DND-41 (cell line): ENCODE data around the gene TMEM63C.

Experiments
- ATAC-seq: fragments of 200-7000 bp; cut with Tn5 transposase; 3 replicates; pipeline ENCODE4 v1.9.1; 2021; ENCODE audit warnings: low read depth; ENCODE audit not compliant: insufficient read depth
- DNase-seq: peaks from one replicate; pipeline ENCODE4 v3.0.0-alpha.2; 2020
- H2AFZ ChIP-seq: 2 replicates; pipeline ENCODE4 v1.6.0; 2012; ENCODE audit warnings: low read depth, low read length
- H3K27ac ChIP-seq: 2 replicates; pipeline ENCODE4 v1.5.1; 2012; ENCODE audit warnings: low read length, inconsistent platforms
- H3K27me3 ChIP-seq: fragments of 200-600 bp; sonication (generic); 2 replicates; pipeline ENCODE4 v1.6.0; 2012; ENCODE audit warnings: low read length, mild to moderate bottlenecking, inconsistent platforms; ENCODE audit not compliant: insufficient read depth, poor library complexity
- H3K36me3 ChIP-seq: 2 replicates; pipeline ENCODE4 v1.5.1; 2012; ENCODE audit warnings: low read length, inconsistent platforms; ENCODE audit not compliant: insufficient read depth
- H3K4me1 ChIP-seq: 2 replicates; pipeline ENCODE4 v1.5.1; 2012; ENCODE audit warnings: mild to moderate bottlenecking, low read length; ENCODE audit not compliant: insufficient read depth
- H3K4me2 ChIP-seq: 2 replicates; pipeline ENCODE4 v1.6.0; 2012; ENCODE audit warnings: mild to moderate bottlenecking, moderate library complexity, low read length, inconsistent platforms; ENCODE audit not compliant: insufficient read depth
- H3K4me3 ChIP-seq, 2 experiments: fragments of 200-600 bp in 1 of 2; shearing (Covaris generic) in 1 of 2; 2 replicates each; pipeline ENCODE4 v1.5.1; 2012 to 2016; ENCODE audit warnings: inconsistent platforms in 2 of 2, low read length in 2 of 2, mild to moderate bottlenecking in 2 of 2, low read depth in 1 of 2, moderate library complexity in 1 of 2
- H3K79me2 ChIP-seq: 2 replicates; pipeline ENCODE4 v1.6.0; 2012; ENCODE audit warnings: low read length, inconsistent platforms; ENCODE audit not compliant: insufficient read depth
- H3K9ac ChIP-seq: 2 replicates; pipeline ENCODE4 v1.6.0; 2012; ENCODE audit warnings: low read depth, mild to moderate bottlenecking, inconsistent platforms, low read length, moderate library complexity
- H3K9me3 ChIP-seq: 2 replicates; pipeline ENCODE4 v1.5.1; 2012; ENCODE audit warnings: low read length, moderate library complexity, mild to moderate bottlenecking, inconsistent platforms; ENCODE audit not compliant: insufficient read depth, severe bottlenecking
- H4K20me1 ChIP-seq: 2 replicates; pipeline ENCODE4 v1.6.0; 2012; ENCODE audit warnings: low read length; ENCODE audit not compliant: insufficient read depth
- CTCF ChIP-seq: IDR thresholded peaks from 2 replicates; pipeline ENCODE4 v1.5.1; 2012; ENCODE audit warnings: borderline replicate concordance, low read length, moderate library complexity, mild to moderate bottlenecking; ENCODE audit not compliant: poor library complexity, severe bottlenecking; ENCODE audit errors: extremely low read depth
- EZH2 ChIP-seq: IDR thresholded peaks from 3 replicates; pipeline ENCODE4 v1.6.1; 2012; ENCODE audit warnings: borderline replicate concordance, low read depth, mild to moderate bottlenecking, moderate library complexity, low read length, inconsistent platforms; ENCODE audit not compliant: severe bottlenecking

The TMEM63C gene

GRCh38 chr14:77178656-77179055 is 2.9 kb upstream of the TMEM63C start:
- no peak for DNase-seq
- TF ChIP-seq EZH2 (no peak), CTCF (no peak)
- Histone ChIP-seq H4K20me1 (no peaks in the 10 kb centered on the region), H3K27me3 (no peaks in the 10 kb centered on the region), H3K27ac (no peak overlapping the region), H3K9ac (no peak overlapping the region), H3K79me2 (no peaks in the 10 kb centered on the region), H3K36me3 (no peaks in the 10 kb centered on the region), H3K4me2 (no peak overlapping the region), H3K4me1 (no peaks in the 10 kb centered on the region), H2AFZ (no peak overlapping the region), H3K9me3 (no peaks in the 10 kb centered on the region), H3K4me3 (no peak overlapping the region)
- no peak for ATAC-seq

- H3K36me3 ChIP-seq: no peaks in the 10 kb centered on the region
- H3K9ac ChIP-seq: no peak overlapping the region
- no peaks in the 10 kb centered on the region for H3K4me1 ChIP-seq
- ATAC-seq: no peak
- no peak overlapping the region for H2AFZ ChIP-seq
- no peak overlapping the region for H3K4me3 ChIP-seq
- TF ChIP-seq CTCF: no peak
- TF ChIP-seq EZH2: no peak
- H3K4me2 ChIP-seq: no peak overlapping the region
- DNase-seq: no peak
- no peaks in the 10 kb centered on the region for H3K9me3 ChIP-seq
- no peaks in the 10 kb centered on the region for H3K79me2 ChIP-seq
- H3K27me3 ChIP-seq: no peaks in the 10 kb centered on the region
- H3K27ac ChIP-seq: no peak overlapping the region
- no peaks in the 10 kb centered on the region for H4K20me1 ChIP-seq
These were observed 634 bp upstream of the TMEM63C start for GRCh38 chr14:77180726-77181602.

- Histone ChIP-seq H3K27ac (no peak overlapping the region), H3K79me2 (no peaks in the 10 kb centered on the region), H3K4me3 (no peak overlapping the region), H3K4me1 (no peaks in the 10 kb centered on the region), H4K20me1 (no peaks in the 10 kb centered on the region), H2AFZ (no peak overlapping the region), H3K4me2 (no peak overlapping the region), H3K27me3 (peaks cover 3% of the 10 kb centered on the region), H3K9ac (no peak overlapping the region), H3K36me3 (no peaks in the 10 kb centered on the region), H3K9me3 (no peaks in the 10 kb centered on the region)
- ATAC-seq: no peak
- no peak for DNase-seq
- TF ChIP-seq CTCF (no peak), EZH2 (no peak)
These were observed 2.3 kb downstream of the TMEM63C start for GRCh38 chr14:77183896-77184295.
